Endothelial cell (in vitro differentiated cells): ENCODE measurements around the gene IL21. TPM values are rescaled to one million over a fixed set of nuclear protein-coding genes. Genes with fewer than 3 reads are reported as not detected.

Experiments
- DNase-seq: peaks from one replicate; pipeline ENCODE4 v3.0.0; 2021; ENCODE audit warnings: low spot score
- H3K27ac Mint-ChIP-seq: one replicate; pipeline ENCODE4 v1.8.0; 2021; ENCODE audit warnings: mixed read lengths, inconsistent platforms; ENCODE audit not compliant: unreplicated experiment
- H3K27me3 Mint-ChIP-seq: one replicate; pipeline ENCODE4 v1.8.0; 2021; ENCODE audit warnings: mild to moderate bottlenecking, moderate library complexity, mixed read lengths, inconsistent platforms; ENCODE audit not compliant: unreplicated experiment
- H3K36me3 Mint-ChIP-seq: one replicate; pipeline ENCODE4 v1.8.0; 2021; ENCODE audit warnings: mild to moderate bottlenecking, low read depth, mixed read lengths, inconsistent platforms; ENCODE audit not compliant: unreplicated experiment
- H3K4me1 Mint-ChIP-seq: one replicate; pipeline ENCODE4 v1.8.0; 2021; ENCODE audit warnings: mild to moderate bottlenecking, mixed read lengths, inconsistent platforms; ENCODE audit not compliant: unreplicated experiment
- H3K4me3 Mint-ChIP-seq: one replicate; pipeline ENCODE4 v1.8.0; 2021; ENCODE audit warnings: mild to moderate bottlenecking, mixed read lengths, inconsistent platforms; ENCODE audit not compliant: unreplicated experiment
- H3K9me3 Mint-ChIP-seq: one replicate; pipeline ENCODE4 v1.8.0; 2021; ENCODE audit warnings: mixed read lengths, inconsistent platforms; ENCODE audit not compliant: unreplicated experiment
- CTCF ChIP-seq: fragments of 200-600 bp; sonication (generic); IDR thresholded peaks from one replicate; pipeline ENCODE4 v1.5.0; 2021; ENCODE audit warnings: antibody characterized with exemption; ENCODE audit not compliant: unreplicated experiment
- total RNA-seq: library from RNA; stranded (reverse); fragmentation: NEBNext Ultra II Directional; extraction: Animal tissue kit (Norgen Biotek cat#: 25700); gene quantifications from one replicate; pipeline ENCODE4 v1.2.1, GENCODE V29; 2021; ENCODE audit not compliant: unreplicated experiment

IL21 gene
- total RNA-seq, 1 donor from 2014 or later: not detected

DNA sequence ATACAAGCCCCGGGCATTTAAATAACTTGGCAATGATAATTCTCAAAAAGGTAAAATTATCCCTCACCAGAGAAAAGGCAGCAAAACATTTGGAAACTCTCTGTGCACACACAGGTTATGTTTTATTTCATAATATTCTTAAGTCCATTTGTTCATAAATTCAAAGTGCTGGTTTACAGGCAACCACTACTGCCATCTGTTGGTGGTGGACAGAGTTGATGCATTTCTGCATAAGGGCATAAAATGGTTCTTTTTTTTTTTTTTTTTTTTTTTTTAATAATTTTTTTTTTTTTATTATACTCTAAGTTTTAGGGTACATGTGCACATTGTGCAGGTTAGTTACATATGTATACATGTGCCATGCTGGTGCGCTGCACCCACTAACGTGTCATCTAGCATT lies 31.5 kb upstream of the IL21 start:
- Mint-ChIP-seq H3K9me3 (no peaks in the 10 kb centered on the region), H3K36me3 (no peaks in the 10 kb centered on the region), H3K27me3 (no peaks in the 10 kb centered on the region), H3K27ac (no peak overlapping the region), H3K4me1 (no peaks in the 10 kb centered on the region), H3K4me3 (no peak overlapping the region)
- peak; percentile 39 for DNase-seq
- TF ChIP-seq CTCF: peak; percentile 64

DNA sequence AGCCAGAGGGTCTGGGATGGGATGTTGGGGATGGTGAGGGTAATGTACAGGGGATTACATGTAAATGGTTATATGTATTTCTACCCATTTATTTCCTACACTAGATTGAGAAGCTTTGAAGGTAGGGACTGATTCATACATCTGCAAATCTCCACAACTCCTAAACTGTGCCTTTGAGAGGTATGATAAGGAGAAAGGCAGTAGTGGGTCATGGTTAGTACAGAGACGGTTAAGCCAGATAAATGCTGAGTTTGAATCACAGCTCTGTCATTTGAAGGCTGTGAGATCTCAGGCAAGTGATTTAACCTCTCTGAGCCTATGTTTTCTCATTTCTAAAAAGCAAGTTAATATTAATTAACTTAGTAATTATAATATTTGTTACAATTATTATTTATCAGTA lies 29.3 kb upstream of the IL21 start:
- Mint-ChIP-seq H3K4me1 (no peaks in the 10 kb centered on the region), H3K36me3 (no peaks in the 10 kb centered on the region), H3K27ac (no peak overlapping the region), H3K27me3 (no peaks in the 10 kb centered on the region), H3K9me3 (no peaks in the 10 kb centered on the region), H3K4me3 (no peak overlapping the region)
- no peak for DNase-seq
- no peak for TF ChIP-seq CTCF

- H3K36me3 Mint-ChIP-seq: no peaks in the 10 kb centered on the region
- no peak overlapping the region for H3K27ac Mint-ChIP-seq
- DNase-seq: no peak
- no peaks in the 10 kb centered on the region for H3K27me3 Mint-ChIP-seq
- H3K9me3 Mint-ChIP-seq: no peaks in the 10 kb centered on the region
- H3K4me3 Mint-ChIP-seq: no peak overlapping the region
- TF ChIP-seq CTCF: no peak
- no peaks in the 10 kb centered on the region for H3K4me1 Mint-ChIP-seq
Observed at GRCh38 chr4:122647656-122648055, 26.8 kb upstream of the IL21 start.

DNA sequence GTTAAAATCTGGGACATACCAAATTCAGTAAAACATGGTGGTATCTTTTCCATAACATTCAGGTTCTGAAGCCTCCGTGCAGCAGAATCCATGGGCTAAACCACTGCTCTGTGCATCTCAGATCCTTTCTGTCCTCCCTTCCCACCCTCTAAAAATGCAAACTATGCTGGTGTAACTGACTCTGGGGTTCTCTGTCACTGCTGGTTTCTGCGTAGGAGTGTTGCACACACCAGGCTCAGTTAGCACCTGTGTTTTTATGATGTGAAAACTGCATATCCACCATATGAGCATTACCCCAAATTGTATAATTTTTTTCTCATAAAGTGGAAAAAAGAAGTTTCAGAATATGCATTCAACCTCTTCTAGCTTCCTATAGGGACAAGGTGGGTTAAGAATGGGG lies 22.4 kb upstream of the IL21 start:
- Mint-ChIP-seq H3K27me3 (no peaks in the 10 kb centered on the region), H3K9me3 (no peaks in the 10 kb centered on the region), H3K27ac (no peak overlapping the region), H3K4me1 (no peaks in the 10 kb centered on the region), H3K4me3 (no peak overlapping the region), H3K36me3 (no peaks in the 10 kb centered on the region)
- DNase-seq: no peak
- TF ChIP-seq CTCF: no peak

DNA sequence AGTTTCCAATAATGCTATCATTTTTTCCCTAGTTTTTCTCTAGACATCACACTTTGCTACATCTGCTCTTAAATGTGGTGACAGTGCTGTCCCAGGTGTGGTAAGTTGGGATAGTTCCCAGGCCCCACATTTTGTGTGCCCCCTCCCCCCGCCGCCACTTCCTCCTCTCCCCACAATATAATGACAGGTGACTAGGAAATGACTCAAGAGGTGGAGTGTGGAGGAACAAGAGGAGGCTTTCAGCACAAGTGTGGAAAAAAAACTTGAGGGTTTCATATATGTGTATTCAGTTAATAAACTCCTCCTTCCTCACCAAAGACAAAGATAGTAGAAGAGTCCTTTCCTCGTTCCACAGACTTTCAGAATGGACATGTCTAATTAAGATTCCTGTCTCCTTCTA lies 18.3 kb upstream of the IL21 start:
- H3K4me1 Mint-ChIP-seq: no peaks in the 10 kb centered on the region
- no peak for TF ChIP-seq CTCF
- no peak for DNase-seq
- no peak overlapping the region for H3K4me3 Mint-ChIP-seq
- no peak overlapping the region for H3K27ac Mint-ChIP-seq
- no peaks in the 10 kb centered on the region for H3K9me3 Mint-ChIP-seq
- no peaks in the 10 kb centered on the region for H3K36me3 Mint-ChIP-seq
- no peaks in the 10 kb centered on the region for H3K27me3 Mint-ChIP-seq
